Frontal cortex (tissue), 4 donors: Measurements from ENCODE around the gene CYP3A5. TPM values are rescaled to one million over a fixed set of nuclear protein-coding genes. Genes with fewer than 3 reads are reported as not detected.
"Not testable (repeated sequence)": the region's sequence is repeated elsewhere in the genome, so short reads cannot be mapped to it uniquely, and the experiment has no call there.

Experiments used
- DNase-seq, 2 donors: peaks; one replicate each; pipeline ENCODE4 v3.0.0; 2012; ENCODE audit warnings: low spot score in 2 of 2
- FAIRE-seq: peaks from 2 replicates; lab custom pipeline; 2012; peaks lifted over from hg19 to GRCh38; lab: Jason Lieb, UNC
- total RNA-seq: library from RNA; depleted of rRNA; stranded (reverse); fragments of >200 nt; gene quantifications from one replicate; pipeline ENCODE4 v1.2.3, GENCODE V29; 2014
- donor health status: control.
- donor health status: control.
- donor health status: control.

CYP3A5 gene
- total RNA-seq = 1.6 TPM

DNA sequence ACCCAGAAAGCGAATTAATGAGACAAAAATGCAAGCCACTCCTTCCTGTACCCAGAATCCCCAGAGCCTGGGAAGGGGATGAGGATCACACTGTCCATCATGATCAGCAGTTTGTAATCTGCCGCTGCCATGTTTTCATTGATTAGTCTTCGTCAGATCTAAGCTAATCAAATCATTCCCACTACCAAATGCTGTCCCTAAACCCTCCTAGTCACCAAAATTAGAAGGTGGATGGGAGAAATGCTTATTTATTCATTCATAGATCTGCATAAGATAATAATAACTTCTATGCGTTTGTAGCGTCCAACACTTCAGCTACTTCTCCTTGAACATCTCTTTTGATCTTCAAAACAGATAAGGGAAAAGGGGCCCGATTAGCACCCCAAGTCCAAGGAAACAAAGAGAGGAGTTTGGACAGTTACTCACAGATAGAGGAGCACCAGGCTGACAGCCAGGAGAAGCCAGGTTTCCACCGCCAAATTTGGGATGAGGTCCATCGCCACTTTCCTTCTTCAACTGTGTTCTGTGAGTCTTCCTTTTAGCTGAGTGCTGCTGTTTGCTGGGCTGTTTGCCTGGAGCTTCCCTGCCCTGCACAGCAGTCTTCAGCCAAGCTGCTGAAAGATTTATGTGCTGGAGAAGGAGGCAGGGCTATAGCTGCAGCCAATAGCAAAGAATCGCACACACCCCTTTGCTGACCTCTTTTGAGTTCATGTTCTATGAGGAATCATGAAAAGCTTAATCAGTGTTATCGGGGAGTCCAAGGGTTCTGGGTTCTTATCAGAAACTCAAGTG lies at the start of gene CYP3A5:
CYP3A5 (minus strand) TSS at position 597 of the 792 bp plus-strand sequence; CDS start at position 497, 100 bp downstream.
- FAIRE-seq = no peak
- DNase-seq = no peak

DNA sequence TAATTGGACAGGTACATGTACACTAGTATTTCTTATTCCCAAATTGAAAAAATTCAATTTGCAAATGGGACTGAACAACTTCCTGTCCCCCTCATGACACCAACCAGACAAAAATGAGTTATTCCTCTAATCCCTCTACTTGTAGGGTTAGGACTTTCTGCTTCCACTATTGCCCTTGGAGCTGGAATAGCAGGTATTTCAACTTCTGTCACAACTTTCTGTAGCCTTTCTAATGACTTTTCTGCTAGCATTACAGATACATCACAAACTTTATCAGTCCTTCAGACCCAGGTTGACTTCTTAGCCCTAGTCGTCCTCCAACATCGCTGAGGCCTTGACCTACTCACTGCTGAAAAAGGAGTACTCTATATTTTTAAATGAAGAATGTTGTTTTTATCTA lies 48.8 kb upstream of the CYP3A5 start:
- no peak for FAIRE-seq

GRCh38 chr7:99723201-99723600 lies 43.4 kb upstream of the CYP3A5 start:
- not testable (repeated sequence) for FAIRE-seq, DNase-seq

More for the DNA sequence above, 48.8 kb upstream of the CYP3A5 start:
- DNase-seq = no peak

DNA sequence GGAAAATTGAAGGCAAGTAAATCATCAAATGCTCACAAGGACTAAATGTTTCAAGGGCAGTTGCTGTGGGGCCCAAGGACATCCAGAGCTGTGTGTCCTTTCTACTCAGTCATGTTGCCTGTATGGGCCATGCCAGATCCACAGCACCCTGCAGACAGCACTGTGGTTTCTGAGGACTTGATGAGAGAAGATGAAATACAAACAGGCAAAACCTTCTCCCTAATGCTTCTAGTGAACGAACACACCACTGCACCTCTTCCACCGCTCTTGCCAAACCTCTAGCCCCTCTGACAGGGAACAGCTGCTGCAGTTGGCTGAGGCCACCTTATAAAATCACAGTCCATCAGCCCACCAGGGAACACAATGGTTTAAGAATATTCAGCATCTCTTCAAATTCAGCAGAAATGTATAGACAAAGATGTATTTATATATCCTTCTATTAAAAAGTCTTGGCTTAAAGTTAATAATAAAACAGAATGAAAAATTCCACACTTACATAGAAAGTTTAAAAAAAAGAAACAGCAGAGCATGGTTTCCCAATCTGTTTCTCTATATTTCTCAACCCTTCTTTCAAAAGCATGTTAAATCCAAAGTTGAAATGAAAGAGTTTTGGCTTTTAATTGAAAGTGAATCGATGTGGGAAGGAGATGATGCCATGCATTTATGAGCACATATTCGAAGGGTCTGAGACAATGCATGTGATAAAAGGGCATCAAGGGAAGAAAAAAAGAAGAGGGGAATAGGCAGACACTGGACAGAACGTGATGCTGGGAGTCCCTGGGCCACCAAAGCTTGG lies 41.2 kb upstream of the CYP3A5 start:
- no peak for FAIRE-seq
- DNase-seq = no peak

GRCh38 chr7:99719996-99720769 lies 40.4 kb upstream of the CYP3A5 start:
- no peak for DNase-seq
- FAIRE-seq = no peak

GRCh38 chr7:99713995-99714570 lies 34.3 kb upstream of the CYP3A5 start:
- FAIRE-seq = no peak
- DNase-seq = no peak

- DNase-seq (no peak), FAIRE-seq (no peak)
These were observed 30.2 kb upstream of the CYP3A5 start for GRCh38 chr7:99709838-99710578.

- DNase-seq (no peak), FAIRE-seq (no peak)
These were observed 29.5 kb upstream of the CYP3A5 start for GRCh38 chr7:99709260-99709659.

DNA sequence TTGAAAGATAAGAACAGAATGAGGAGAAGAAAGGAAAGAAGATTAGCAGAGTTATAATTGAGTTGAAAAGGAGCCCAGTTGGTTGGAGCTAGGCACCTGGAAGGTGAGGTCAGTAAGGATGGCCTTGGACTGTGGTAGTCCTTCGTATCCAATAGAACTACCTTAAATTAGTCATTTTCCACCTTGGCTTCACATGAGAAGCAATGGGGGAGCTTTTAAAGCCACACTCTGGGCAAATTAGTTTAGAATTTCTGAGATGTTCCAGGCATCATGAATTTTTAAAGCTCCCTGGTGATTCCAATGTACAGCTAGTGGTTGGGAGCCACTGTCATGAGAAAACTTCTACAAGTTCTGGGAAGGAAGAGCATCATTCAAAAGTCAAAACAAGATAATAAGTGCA lies 27.3 kb upstream of the CYP3A5 start:
- DNase-seq (no peak), FAIRE-seq (no peak)

- no peak for FAIRE-seq
- no peak for DNase-seq
These were observed 20.1 kb upstream of the CYP3A5 start for GRCh38 chr7:99699946-99700345.

DNA sequence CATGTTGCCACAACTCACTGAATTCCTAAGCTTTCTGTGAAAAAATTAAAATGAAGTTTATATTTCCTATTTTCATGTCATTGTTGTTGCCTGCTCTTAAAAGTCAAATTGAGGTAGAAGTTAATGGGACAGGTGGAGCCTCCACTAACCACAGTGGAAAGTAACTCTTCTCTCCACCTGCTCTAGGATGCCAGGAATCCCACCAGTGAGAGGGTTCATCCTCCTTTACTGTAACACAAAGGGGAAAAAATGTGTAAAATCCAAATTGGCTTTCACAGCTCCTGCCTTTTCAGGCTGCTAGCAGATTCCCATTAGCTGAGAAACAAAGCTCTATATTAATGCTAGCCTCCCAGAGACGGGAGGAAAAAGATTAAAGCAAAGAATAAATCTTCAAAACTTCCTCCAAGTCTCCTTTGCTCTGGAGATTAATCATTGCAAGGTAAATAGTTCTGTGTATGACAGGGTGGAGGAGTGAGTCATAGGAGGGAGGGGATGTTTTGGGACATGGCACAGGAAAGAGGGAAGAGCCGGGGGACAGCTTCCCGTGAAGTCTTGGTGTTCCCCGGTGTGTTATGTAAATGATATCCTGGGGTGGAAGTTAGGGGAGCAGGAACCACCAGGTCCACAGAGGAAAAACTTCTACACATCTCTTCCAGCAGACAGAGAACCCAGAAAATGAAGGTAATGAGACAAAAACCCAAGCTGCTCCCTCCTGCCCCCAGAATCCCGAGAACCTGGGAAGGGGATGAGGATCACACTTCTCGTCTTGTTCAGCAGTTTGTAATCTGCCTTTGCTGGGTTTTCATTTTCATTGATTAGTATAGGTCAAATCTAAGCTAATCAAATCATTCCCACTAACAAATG lies 19.3 kb upstream of the CYP3A5 start:
- not testable (repeated sequence) for DNase-seq, FAIRE-seq

- DNase-seq (no peak), FAIRE-seq (no peak)
These were observed 15.1 kb upstream of the CYP3A5 start for GRCh38 chr7:99694912-99695304.

- DNase-seq (no peak), FAIRE-seq (no peak)
These were observed 14.6 kb upstream of the CYP3A5 start for GRCh38 chr7:99694201-99694911.

DNA sequence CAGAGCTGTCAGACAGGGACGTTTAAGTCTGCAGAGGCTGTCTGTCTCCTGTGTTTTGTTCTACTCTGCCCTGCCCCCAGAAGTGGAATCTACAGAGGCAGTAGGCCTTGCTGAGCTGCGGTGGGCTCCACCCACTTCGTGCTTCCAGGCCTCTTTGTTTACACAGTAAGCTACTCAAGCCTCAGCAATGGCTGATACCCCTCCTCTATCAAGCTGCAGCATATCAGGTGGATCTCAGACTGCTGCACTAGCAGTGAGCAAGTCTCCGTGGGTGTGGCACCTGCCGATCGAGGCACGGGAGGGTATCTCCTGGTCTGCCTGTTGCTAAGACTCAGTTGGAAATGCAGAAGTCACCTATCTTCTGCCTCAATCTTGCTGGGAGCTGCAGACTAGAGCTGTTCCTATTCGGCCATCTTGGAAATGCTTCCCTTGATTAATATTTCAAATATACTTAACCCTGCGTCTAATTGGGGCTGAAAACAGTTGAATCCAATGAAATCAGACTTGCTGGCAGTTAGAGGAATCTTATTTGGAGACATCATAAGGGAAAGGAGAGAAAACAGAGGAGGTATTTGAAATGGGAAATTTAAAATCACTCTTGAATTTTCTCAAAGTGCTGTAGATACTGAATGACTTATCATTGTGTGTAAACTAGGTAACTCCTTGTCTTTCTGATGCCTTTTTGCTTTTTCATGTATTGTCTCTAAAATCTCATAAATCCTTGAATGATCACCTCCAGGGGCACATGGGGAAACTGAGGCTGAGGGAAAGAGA lies 13.8 kb upstream of the CYP3A5 start:
- DNase-seq (no peak), FAIRE-seq (no peak)

DNA sequence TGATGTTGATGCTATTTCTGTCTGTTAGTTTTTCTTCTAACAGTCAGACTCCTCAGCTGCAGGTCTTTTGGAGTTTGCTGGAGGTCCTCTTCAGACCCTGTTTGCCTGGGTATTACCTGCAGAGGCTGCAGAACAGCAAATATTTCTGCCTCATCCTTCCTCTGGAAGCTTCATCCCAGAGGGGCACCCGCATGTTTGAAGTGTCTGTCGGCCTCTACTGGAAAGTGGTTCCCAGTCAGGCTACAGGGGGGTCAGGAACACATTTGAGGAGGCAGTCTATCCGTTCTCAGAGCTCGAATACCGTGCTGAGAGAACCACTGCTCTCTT lies 13.3 kb upstream of the CYP3A5 start:
- no peak for DNase-seq
- FAIRE-seq = no peak

DNA sequence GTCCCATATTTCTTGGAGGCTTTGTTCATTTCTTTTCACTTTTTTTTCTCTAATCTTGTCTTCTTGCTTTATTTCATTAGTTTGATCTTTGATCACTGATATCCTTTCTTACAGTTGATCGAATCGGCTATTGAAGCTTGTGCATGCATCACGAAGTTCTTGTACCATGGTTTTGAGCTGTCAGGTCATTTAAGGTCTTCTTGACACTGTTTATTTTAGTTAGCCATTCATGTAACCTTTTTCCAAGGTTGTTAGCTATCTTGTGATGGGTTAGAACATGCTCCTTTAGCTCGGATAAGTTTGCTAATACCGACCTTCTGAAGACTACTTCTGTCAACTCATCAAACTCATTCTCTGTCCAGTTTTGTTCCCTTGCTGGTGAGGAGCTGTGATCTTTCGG lies 12.8 kb upstream of the CYP3A5 start:
- FAIRE-seq, DNase-seq: not testable (repeated sequence)

- not testable (repeated sequence) for FAIRE-seq, DNase-seq
These were observed 11.9 kb upstream of the CYP3A5 start for GRCh38 chr7:99691658-99692057.
